HG03378 (cell line): ENCODE measurements around the gene TGFBR2.
"Not testable (repeated sequence)": the region's sequence is repeated elsewhere in the genome, so short reads cannot be mapped to it uniquely, and the experiment has no call there.

Experiments
- ATAC-seq: cut with Tn5 transposase; IDR thresholded peaks from one replicate; pipeline ENCODE4 v1.9.1; 2021; ENCODE audit warnings: mild to moderate bottlenecking, moderate library complexity; ENCODE audit not compliant: unreplicated experiment

The TGFBR2 gene

DNA sequence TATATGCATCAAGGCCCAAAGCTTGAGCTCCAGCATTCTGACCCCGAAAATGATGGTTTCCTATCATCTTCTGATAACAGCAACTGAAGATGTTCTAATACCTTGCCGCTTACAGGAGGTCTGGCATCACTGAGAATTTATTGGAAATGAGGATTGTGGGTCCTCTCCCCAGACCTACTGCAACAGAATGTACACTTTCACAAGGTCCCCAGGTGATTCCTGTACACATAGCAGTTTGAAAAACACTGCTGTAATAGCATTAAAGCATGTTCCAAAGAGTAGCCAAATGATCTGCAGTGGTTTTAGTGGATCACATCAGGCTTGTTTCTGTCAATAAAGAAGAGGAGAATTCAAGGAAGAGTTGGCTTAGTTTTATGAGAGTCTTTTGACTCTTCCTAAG is 11.3 kb downstream of the TGFBR2 start:
- no peak for ATAC-seq

- no peak for ATAC-seq
These were observed 12.1 kb downstream of the TGFBR2 start for GRCh38 chr3:30618526-30618925.

DNA sequence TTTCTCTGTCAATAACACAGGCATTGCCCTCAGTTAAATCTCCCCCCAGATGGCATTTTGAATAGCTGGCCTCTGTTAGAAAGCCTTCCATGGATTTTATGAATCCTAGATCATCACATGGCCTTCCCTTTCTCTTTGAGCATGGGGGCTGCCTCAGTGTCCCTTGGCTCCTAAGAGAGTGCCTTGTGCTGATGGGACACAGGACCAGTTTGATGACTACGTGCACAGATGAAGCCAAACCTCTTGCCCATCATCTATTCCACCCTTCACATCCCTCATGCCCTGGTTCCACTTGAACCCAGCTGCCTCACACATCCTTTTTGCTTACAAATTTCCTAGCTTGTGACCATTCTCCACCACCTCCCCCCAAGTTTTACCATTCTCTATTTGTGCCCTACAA is 12.9 kb downstream of the TGFBR2 start:
- ATAC-seq = no peak

- ATAC-seq = no peak
These were observed 14.3 kb downstream of the TGFBR2 start for GRCh38 chr3:30620402-30621360.

DNA sequence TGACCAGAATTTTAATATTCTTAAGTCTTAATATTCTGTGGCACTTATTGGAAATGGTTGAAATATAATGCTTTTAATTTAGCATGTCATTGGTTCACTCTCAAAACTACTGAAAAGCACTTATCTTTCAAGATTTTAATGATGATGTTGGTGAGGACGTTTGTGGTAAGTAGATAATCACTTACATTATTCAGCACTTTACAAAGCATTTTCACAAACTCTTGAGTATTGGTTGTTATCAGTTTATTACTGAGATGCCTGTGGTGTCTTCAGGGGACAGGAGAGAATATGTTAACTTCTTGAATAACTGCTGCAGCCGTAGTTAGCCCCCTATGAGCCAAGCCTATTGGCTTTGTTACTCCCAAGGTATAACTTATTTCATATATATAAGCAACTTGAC is 15.2 kb downstream of the TGFBR2 start:
- no peak for ATAC-seq

- ATAC-seq = no peak
These were observed 15.7 kb downstream of the TGFBR2 start for GRCh38 chr3:30622047-30622545.

DNA sequence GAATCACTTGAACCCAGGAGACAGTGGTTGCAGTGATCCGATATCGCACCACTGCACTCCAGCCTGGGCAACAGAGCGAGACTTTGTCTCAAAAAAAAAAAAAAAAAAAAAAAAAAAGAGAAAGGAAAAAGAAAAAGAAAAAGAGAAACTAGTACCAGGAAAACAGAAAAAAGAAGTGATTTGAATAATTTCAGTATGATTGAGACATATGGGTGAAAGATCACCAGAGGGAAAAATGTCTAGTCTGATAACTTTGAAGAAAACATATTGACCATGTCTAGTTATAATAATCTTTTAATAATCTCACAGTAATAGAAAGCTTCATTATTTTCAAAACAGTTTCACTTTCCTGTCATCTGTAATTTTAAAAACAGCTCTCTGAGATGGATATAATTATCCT is 16.4 kb downstream of the TGFBR2 start:
- ATAC-seq = no peak

DNA sequence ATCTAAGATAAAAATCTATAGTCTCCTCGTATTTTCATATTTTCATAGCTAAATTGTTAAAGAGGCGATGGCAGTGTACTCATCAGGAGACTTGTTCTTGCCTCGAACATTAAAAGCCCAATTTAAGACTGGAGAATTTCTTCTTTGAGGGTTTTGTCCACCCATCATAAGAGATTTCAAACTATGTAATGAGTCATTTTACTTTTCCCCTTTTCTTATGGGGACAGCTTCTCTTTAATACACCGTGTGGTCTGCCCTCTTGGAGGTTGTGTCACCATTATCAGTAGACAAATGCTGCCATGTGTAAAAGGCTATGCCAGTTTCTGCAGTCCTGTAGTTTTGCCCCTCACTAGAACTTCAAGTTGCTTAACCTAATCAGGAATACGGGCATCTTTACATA is 16.9 kb downstream of the TGFBR2 start:
- no peak for ATAC-seq

- ATAC-seq = not testable (repeated sequence)
These were observed 18.1 kb downstream of the TGFBR2 start for GRCh38 chr3:30624480-30624879.

GRCh38 chr3:30625541-30626438 is 19.4 kb downstream of the TGFBR2 start:
- no peak for ATAC-seq

GRCh38 chr3:30626443-30627180 is 20.2 kb downstream of the TGFBR2 start:
- no peak for ATAC-seq

GRCh38 chr3:30628205-30628900 is 22.0 kb downstream of the TGFBR2 start:
- no peak for ATAC-seq

DNA sequence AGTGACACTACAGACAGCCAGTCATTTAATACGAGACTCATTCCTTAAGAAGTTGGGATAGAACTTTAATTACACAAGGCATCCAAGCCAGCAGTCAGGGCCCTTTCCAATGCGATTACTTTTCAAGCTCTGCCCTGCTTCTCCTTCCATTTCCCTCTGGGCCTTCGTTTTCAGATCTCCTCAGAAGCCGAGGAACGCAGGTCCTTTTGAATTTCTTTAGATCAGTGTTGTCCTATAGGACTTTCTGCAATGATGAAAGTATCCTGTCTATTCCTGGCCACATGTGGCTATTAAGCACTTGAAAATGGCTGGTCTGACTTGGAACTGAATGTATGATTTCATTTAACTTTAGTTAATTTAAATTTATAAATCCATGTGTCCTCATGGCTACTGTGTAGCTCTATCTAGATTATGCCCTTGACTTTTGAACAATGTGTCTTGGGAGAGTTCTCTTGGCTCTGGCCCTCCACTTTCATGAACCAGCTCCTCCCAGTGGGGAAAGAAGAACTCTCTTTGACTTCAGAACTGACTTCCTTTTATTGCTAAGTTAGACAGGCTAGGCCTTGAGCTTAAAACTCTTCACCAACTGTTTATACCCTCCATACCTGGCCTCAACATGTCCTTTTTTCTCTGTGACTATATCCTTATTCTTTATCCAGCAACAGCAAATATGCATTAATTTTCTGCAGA is 22.6 kb downstream of the TGFBR2 start:
- ATAC-seq = no peak

DNA sequence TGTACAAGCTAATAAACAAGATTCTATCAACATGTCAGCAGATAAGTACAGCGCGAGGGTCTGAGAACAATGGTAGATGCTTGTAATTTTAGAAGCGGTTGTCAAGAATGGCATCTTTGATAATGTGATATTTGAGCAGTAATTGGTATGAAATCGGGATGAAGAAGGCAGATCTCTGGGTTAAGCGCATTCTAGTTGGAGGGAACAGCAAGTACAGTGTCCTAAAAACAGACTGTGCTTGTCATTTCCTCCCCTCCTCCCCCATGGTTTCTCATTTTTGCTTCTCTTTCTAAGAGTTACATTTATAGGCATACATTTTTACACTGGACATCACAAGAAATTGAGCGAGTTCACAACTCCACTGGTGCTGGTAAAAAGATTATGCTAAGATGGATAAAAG is 23.3 kb downstream of the TGFBR2 start:
- no peak for ATAC-seq

DNA sequence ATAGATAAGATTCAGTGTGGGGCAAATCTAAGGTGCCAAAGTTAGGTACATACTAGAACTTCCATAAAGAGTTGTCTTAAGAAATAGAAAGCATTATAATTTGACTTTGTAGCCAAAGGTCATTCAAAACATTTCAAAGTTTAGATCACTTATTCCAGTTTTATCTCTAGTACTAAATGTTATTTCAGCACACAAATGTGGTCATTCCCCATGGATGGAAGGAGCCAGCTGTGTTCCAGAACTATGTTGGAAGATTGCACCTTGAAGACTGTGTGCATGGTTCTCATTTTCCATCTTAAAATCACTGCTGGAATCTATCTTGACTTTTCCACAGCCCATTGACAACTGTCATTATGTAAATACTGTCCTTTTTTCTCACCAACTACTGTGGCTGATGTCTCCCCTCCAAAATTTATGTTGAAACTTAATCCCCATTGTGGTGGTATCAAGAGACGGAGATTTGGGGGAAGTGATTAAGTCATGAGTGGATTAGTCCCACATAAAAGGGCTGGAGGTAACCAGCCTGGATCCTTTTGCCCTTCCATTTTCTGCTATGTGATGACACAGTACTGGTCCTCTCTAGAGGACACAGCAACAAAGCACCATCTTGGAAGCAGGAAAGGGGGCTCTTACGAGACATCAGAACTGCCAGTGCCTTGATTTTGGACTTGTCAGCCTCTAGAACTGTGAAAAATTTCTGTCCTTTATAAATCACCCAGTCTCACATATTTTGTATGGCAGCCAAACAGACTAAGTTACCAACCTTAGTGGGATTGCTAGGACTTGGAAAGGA is 24.0 kb downstream of the TGFBR2 start:
- ATAC-seq = no peak

- ATAC-seq = no peak
These were observed 25.0 kb downstream of the TGFBR2 start for GRCh38 chr3:30631243-30631904.

DNA sequence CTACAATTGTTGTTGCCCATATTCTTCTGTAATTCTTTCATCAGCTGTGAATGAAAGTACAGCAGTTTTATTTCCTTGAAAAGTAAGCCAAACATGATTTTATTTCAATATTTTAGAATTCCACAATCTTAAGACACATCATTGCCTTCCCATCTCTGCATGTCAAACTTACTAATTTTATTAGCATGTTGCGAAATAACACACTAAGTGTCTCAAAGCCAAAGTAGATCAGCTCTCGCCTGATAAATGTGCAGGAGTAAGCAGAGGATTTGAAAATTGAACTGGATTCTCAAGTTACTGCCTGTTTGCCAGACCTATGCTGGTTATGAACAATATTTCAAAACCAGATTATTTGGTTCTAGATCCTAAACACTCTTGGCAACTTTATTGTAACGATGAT is 25.7 kb downstream of the TGFBR2 start:
- ATAC-seq = no peak

DNA sequence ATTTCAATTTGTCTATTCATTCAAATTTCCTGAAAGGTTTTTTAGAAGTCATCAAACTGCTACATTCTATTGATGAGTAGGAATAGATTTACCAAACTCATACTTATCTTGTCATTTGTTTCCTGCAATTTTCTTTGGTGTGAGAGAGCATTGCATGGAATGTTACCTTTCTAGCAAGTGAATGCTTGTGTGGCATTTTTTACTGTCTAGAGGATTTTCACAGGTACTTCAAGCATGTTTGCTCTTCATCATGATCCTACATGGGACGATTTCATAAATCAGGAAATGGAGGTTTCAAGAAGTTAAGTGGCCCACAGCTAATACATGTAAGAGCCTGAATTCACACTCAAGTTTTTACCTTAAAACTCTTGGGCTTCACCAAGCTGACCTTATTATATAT is 26.1 kb downstream of the TGFBR2 start:
- ATAC-seq = no peak
